G401.6 (cell line): ENCODE measurements around the gene PLA2G6.

Experiments
- FAIRE-seq: peaks from 2 replicates; lab custom pipeline; 2012; peaks lifted over from hg19 to GRCh38; lab: Jason Lieb, UNC

Gene PLA2G6

GRCh38 chr22:38108561-38109319, 72.9 kb downstream of the PLA2G6 start:
- no peak for FAIRE-seq

GRCh38 chr22:38107692-38108515, 73.7 kb downstream of the PLA2G6 start:
- FAIRE-seq = no peak

- no peak for FAIRE-seq
These were observed 74.6 kb downstream of the PLA2G6 start for GRCh38 chr22:38106814-38107578.

GRCh38 chr22:38104084-38104483, 77.5 kb downstream of the PLA2G6 start:
- no peak for FAIRE-seq

GRCh38 chr22:38103641-38104040, 78.0 kb downstream of the PLA2G6 start:
- no peak for FAIRE-seq

- no peak for FAIRE-seq
These were observed 83.0 kb downstream of the PLA2G6 start for GRCh38 chr22:38098410-38099249.

GRCh38 chr22:38097557-38098409, 83.8 kb downstream of the PLA2G6 start:
- FAIRE-seq = no peak

- FAIRE-seq = no peak
These were observed 84.6 kb downstream of the PLA2G6 start for GRCh38 chr22:38097058-38097457.

GRCh38 chr22:38089474-38089851, 92.2 kb downstream of the PLA2G6 start:
- no peak for FAIRE-seq

- FAIRE-seq = no peak
These were observed 92.8 kb downstream of the PLA2G6 start for GRCh38 chr22:38088629-38089473.

- FAIRE-seq = no peak
These were observed 93.8 kb downstream of the PLA2G6 start for GRCh38 chr22:38087855-38088254.

GRCh38 chr22:38086942-38087341, 94.7 kb downstream of the PLA2G6 start:
- no peak for FAIRE-seq

- no peak for FAIRE-seq
These were observed 95.4 kb downstream of the PLA2G6 start for GRCh38 chr22:38086001-38086845.

- FAIRE-seq = no peak
These were observed 96.1 kb downstream of the PLA2G6 start for GRCh38 chr22:38085501-38085900.

GRCh38 chr22:38085056-38085455, 96.6 kb downstream of the PLA2G6 start:
- no peak for FAIRE-seq

GRCh38 chr22:38083931-38084631, 97.5 kb downstream of the PLA2G6 start, which contains the start of gene SLC16A8:
Gene SLC16A8 (minus strand): TSS chr22:38084184. CDS start chr22:38082873, 1,311 bp downstream.
- FAIRE-seq = no peak

GRCh38 chr22:38082986-38083710, 98.5 kb downstream of the PLA2G6 start:
- no peak for FAIRE-seq
